Measurements from ENCODE around the gene CDCA5.

GRCh38 chr11:65036931-65037330, 46.9 kb downstream of the CDCA5 start:
- no peak for TF ChIP-seq JUND (IDR thresholded peaks at IDR 0.05)
- TF ChIP-seq CTCF (IDR thresholded peaks at IDR 0.05) = no peak
- TF ChIP-seq SIN3A (IDR thresholded peaks at IDR 0.05; ENCODE audit: borderline replicate concordance, low read depth, low read length) = no peak
- no peak for TF ChIP-seq EZH2phosphoT487 (IDR thresholded peaks at IDR 0.05; ENCODE audit: borderline replicate concordance, low read depth)
- TF ChIP-seq MAX (IDR thresholded peaks at IDR 0.05; ENCODE audit: low read depth) = no peak
- TF ChIP-seq FOXM1 (IDR thresholded peaks at IDR 0.05; ENCODE audit: low read depth) = no peak

Measured in SK-N-SH (cell line).